DMS 273 (cell line): ENCODE data around the gene PARD3.
"Not testable (repeated sequence)": the region's sequence is repeated elsewhere in the genome, so short reads cannot be mapped to it uniquely, and the experiment has no call there.

Experiments used
- DNase-seq: peaks from one replicate; lab custom pipeline; 2025; ENCODE audit not compliant: unreplicated experiment; lab: John Stamatoyannopoulos, UW

The PARD3 gene

GRCh38 chr10:34433241-34434076 lies 381.6 kb downstream of the PARD3 start:
- DNase-seq: no peak

DNA sequence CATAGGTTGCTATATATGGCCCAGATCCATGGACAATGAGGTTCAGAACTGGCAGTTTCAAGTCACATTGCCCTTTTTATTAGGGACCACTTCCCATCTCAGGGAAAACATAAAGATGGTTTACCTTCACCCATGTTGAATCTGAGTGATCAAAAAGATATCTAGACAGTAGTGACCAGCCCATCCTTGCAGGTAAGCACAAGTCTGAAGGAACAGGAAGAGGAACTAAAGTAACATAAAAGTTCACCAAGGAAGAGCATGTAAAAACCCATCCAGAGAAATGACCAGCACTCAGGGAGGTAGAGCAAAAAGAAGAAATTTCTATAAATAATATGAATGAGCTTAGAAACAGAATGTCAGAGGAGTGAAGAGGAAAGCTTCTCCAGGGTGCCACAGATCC lies 382.5 kb downstream of the PARD3 start:
- no peak for DNase-seq

- no peak for DNase-seq
Measured at GRCh38 chr10:34430685-34431084, 384.4 kb downstream of the PARD3 start.

DNA sequence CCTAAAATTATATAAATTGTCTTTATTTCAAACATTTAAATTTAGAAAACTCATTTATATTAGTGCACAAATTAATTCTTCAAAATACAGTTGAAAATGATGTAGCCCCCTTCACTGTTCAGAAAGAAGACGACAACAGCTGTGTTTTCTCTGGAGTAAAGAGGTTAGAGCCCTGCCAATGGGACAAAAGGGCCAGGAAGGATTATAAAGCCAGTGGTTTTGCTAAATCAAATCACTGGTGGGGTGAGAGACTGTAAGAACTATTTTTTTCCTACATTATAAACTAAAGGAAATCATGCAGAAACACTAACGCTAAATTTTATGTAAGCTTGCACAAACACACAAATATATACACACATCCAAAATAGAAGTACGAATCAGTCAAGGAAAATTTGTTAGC lies 386.6 kb downstream of the PARD3 start:
- no peak for DNase-seq

DNA sequence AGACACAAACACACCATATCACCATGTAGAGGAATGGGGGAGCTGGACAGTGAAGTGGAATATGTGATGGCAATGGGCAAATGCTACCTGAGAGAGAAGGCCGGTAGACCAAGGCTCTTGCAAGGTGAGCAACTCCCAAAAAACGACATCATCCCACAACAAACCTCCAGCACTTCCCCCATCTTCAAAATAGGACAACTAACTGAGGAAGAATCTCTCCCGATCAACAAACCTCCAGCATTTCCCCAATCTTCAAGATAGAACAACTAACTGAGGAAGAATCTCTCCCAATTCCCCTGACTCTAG lies 387.2 kb downstream of the PARD3 start:
- no peak for DNase-seq

- DNase-seq: not testable (repeated sequence)
Measured at GRCh38 chr10:34427158-34427910, 387.8 kb downstream of the PARD3 start.

DNA sequence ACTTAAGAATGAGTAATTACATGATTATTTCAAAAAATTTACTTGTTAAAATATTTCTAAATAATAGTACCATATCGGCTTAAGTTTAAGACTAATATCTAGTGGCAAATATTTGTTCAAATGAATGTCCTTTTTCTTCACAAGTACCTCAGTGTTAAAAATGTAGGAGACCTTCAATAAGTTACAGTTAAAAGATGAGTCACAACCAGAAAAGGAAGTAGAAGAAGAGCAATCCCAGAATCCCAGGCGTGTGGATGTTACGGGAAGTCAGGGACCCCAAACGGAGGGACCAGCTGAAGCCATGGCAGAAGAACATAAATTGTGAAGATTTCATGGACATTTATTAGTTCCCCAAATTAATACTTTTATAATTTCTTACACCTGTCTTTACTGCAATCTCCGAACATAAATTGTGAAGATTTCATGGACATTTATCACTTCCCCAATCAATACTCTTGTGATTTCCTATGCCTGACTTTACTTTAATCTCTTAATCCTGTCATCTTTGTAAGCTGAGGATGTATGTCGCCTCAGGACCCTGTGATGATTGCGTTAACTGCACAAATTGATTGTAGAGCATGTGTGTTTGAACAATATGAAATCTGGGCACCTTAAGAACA lies 388.4 kb downstream of the PARD3 start:
- not testable (repeated sequence) for DNase-seq

DNA sequence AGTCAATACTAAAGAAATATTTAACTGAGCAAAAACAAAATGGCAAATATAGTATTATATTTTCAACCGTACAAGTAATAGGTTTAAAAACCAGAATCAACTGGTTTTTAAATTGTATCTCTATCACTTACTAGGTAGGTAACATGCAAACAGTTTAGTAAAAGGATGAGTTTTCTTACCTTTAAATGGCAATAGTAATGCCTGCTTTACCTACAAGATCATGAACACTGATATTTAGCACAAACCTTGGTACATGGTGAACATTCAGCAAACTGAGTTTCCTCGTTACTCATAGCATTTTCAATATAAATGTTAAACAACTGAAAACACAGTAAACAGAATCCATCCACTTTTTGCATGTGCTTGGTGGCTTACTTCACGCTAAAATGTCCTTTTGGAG lies 389.1 kb downstream of the PARD3 start:
- no peak for DNase-seq

- no peak for DNase-seq
Measured at GRCh38 chr10:34423673-34424625, 391.1 kb downstream of the PARD3 start.

DNA sequence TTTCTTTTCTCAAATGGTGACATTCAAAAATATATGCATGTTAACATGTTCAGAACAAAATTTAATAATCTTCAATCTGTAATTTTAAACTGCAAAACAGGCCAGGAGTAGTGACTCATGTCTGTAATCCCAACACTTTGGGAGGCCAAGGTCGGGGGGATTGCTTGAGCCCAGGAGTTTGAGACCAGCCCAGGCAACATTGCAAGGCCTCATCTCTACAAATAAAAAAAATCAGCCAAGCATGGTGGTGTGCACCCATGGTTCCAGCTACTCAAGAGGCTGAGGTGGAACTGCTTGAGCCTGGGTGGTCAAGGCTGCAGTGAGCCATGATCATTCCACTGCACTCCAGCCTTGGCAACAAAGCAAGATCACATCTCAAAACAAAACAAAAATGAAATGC lies 394.3 kb downstream of the PARD3 start:
- no peak for DNase-seq

DNA sequence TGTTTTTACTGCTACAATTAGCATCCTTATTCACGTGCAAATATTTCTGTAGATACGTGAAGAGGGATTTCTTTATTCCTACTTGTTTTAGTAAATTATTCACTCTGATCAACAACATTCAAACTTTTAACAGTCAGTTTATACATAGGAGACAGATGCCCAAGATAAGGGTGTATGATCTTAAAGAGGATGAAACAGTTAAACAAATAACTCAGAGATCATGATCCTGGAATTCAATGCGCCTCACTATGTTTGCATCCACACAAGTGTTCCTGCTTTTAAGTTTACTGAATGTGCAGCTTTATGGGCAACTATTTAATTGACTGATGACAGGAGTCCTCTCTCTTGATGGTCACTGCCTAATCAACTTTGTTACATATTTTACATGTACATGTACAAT lies 394.8 kb downstream of the PARD3 start:
- DNase-seq: no peak

GRCh38 chr10:34415039-34415438 lies 400.1 kb downstream of the PARD3 start:
- DNase-seq: no peak

GRCh38 chr10:34413756-34414587 lies 401.1 kb downstream of the PARD3 start:
- DNase-seq: no peak

GRCh38 chr10:34413214-34413613 lies 401.9 kb downstream of the PARD3 start:
- no peak for DNase-seq

GRCh38 chr10:34408956-34409355 lies 406.1 kb downstream of the PARD3 start:
- DNase-seq: no peak

- no peak for DNase-seq
Measured at GRCh38 chr10:34408381-34408780, 406.7 kb downstream of the PARD3 start.

GRCh38 chr10:34407324-34407805 lies 407.7 kb downstream of the PARD3 start:
- peak; percentile 49 for DNase-seq

- DNase-seq: no peak
Measured at GRCh38 chr10:34406463-34407323, 408.4 kb downstream of the PARD3 start.
